H9 (cell line): ENCODE results near the gene MEX3C. TPM values are rescaled to one million over a fixed set of nuclear protein-coding genes. Genes with fewer than 3 reads are reported as not detected.
A peak's percentile ranks its signal among the peaks of the same experiment; 100 is the strongest.

Experiments
- DNase-seq: peaks from one replicate; pipeline ENCODE4 v3.0.0-alpha.2; 2017
- H2AFZ ChIP-seq: one replicate; pipeline ENCODE4 v1.6.1; 2013; ENCODE audit warnings: mild to moderate bottlenecking, low read length, control low read depth, moderate library complexity
- H2AK5ac ChIP-seq: 2 replicates; pipeline ENCODE4 v1.6.1; 2013; ENCODE audit warnings: low read length, control low read depth, mixed read lengths; ENCODE audit not compliant: insufficient read length
- H2BK120ac ChIP-seq: one replicate; pipeline ENCODE4 v1.6.1; 2013; ENCODE audit warnings: low read depth, mild to moderate bottlenecking, low read length, control low read depth, inconsistent platforms; ENCODE audit not compliant: poor library complexity, severe bottlenecking
- H2BK12ac ChIP-seq: 2 replicates; pipeline ENCODE4 v1.6.1; 2013; ENCODE audit warnings: low read length, control low read depth, mixed read lengths, low read depth; ENCODE audit not compliant: insufficient read length
- H2BK15ac ChIP-seq: 2 replicates; pipeline ENCODE4 v1.6.1; 2013; ENCODE audit warnings: low read depth, low read length, control low read depth
- H2BK20ac ChIP-seq: one replicate; pipeline ENCODE4 v1.6.1; 2013; ENCODE audit warnings: low read depth, mild to moderate bottlenecking, low read length, control low read depth, inconsistent platforms; ENCODE audit not compliant: poor library complexity, severe bottlenecking
- H2BK5ac ChIP-seq: 2 replicates; pipeline ENCODE4 v1.6.1; 2013; ENCODE audit warnings: low read length, control low read depth, mixed read lengths; ENCODE audit not compliant: insufficient read length
- H3K14ac ChIP-seq: 2 replicates; pipeline ENCODE4 v1.6.1; 2013; ENCODE audit warnings: low read length, control low read depth; ENCODE audit not compliant: insufficient read depth
- H3K18ac ChIP-seq: 2 replicates; pipeline ENCODE4 v1.6.1; 2013; ENCODE audit warnings: low read depth, mild to moderate bottlenecking, mixed read lengths, low read length, control low read depth; ENCODE audit not compliant: insufficient read length
- H3K23ac ChIP-seq: 2 replicates; pipeline ENCODE4 v1.6.1; 2013; ENCODE audit warnings: low read length, control low read depth, mixed read lengths, low read depth; ENCODE audit not compliant: insufficient read length
- H3K23me2 ChIP-seq: 2 replicates; pipeline ENCODE4 v1.6.1; 2013; ENCODE audit warnings: low read depth, mild to moderate bottlenecking, mixed read lengths, low read length, control low read depth; ENCODE audit not compliant: insufficient read length, poor library complexity, severe bottlenecking
- H3K27ac ChIP-seq: 2 replicates; pipeline ENCODE4 v1.5.1; 2013; ENCODE audit warnings: low read length, control low read depth, mixed read lengths, low read depth; ENCODE audit not compliant: insufficient read length
- H3K27me3 ChIP-seq: 2 replicates; pipeline ENCODE4 v1.6.1; 2013; ENCODE audit warnings: low read length, control low read depth, inconsistent platforms; ENCODE audit not compliant: insufficient read depth
- H3K4ac ChIP-seq: 2 replicates; pipeline ENCODE4 v1.6.1; 2013; ENCODE audit warnings: low read depth, mild to moderate bottlenecking, control low read depth, inconsistent platforms, low read length, moderate library complexity
- H3K4me1 ChIP-seq: 2 replicates; pipeline ENCODE4 v1.6.1; 2013; ENCODE audit warnings: low read length, control low read depth, inconsistent platforms; ENCODE audit not compliant: insufficient read depth
- H3K4me2 ChIP-seq: 2 replicates; pipeline ENCODE4 v1.6.1; 2013; ENCODE audit warnings: low read length, control low read depth, mixed read lengths; ENCODE audit not compliant: insufficient read length, insufficient read depth
- H3K56ac ChIP-seq: 2 replicates; pipeline ENCODE4 v1.6.1; 2013; ENCODE audit warnings: low read depth, mild to moderate bottlenecking, mixed read lengths, low read length, control low read depth; ENCODE audit not compliant: insufficient read length
- H3K79me1 ChIP-seq: 2 replicates; pipeline ENCODE4 v1.6.1; 2013; ENCODE audit warnings: low read depth, mild to moderate bottlenecking, moderate library complexity, low read length, control low read depth, inconsistent platforms; ENCODE audit not compliant: insufficient read depth, poor library complexity, severe bottlenecking
- H3K79me2 ChIP-seq: 2 replicates; pipeline ENCODE4 v1.6.1; 2013; ENCODE audit warnings: low read length, control low read depth, inconsistent platforms; ENCODE audit not compliant: insufficient read depth
- H3K9ac ChIP-seq: 2 replicates; pipeline ENCODE4 v1.6.1; 2013; ENCODE audit warnings: low read length, control low read depth, mixed read lengths; ENCODE audit not compliant: insufficient read length; ENCODE audit errors: extremely low read depth
- H3K9me3 ChIP-seq: one replicate; pipeline ENCODE4 v1.6.1; 2013; ENCODE audit warnings: low read depth, low read length, inconsistent platforms; ENCODE audit not compliant: control insufficient read depth
- H3T11ph ChIP-seq: one replicate; pipeline ENCODE4 v1.6.1; 2013; ENCODE audit warnings: mild to moderate bottlenecking, low read length, control low read depth, inconsistent platforms
- H4K20me1 ChIP-seq: one replicate; pipeline ENCODE4 v1.6.1; 2013; ENCODE audit not compliant: control insufficient read depth, insufficient read length, insufficient read depth
- H4K5ac ChIP-seq: 2 replicates; pipeline ENCODE4 v1.6.1; 2013; ENCODE audit warnings: low read depth, mild to moderate bottlenecking, mixed read lengths, low read length, control low read depth; ENCODE audit not compliant: insufficient read length
- H4K8ac ChIP-seq: replicated peaks from 2 replicates; pipeline ENCODE4 v1.6.1; 2013; ENCODE audit warnings: low read length, control low read depth, mixed read lengths, low read depth; ENCODE audit not compliant: insufficient read length
- H4K91ac ChIP-seq: 2 replicates; pipeline ENCODE4 v1.6.1; 2013; ENCODE audit warnings: low read depth, mild to moderate bottlenecking, moderate library complexity, mixed read lengths, low read length, control low read depth; ENCODE audit not compliant: insufficient read length
- H3K27ac Mint-ChIP-seq, 3 experiments: 2 replicates in 2 of 3; 3 replicates in 1 of 3; pipeline ENCODE4 v1.8.0; 2020 to 2021; ENCODE audit warnings: mixed read lengths in 3 of 3, mild to moderate bottlenecking in 1 of 3, moderate library complexity in 1 of 3
- H3K27me3 Mint-ChIP-seq: 2 replicates; pipeline ENCODE4 v1.8.0; 2021; ENCODE audit warnings: low read depth, mild to moderate bottlenecking, moderate library complexity, mixed read lengths
- H3K36me3 Mint-ChIP-seq, 3 experiments: 2 replicates in 2 of 3; 3 replicates in 1 of 3; pipeline ENCODE4 v1.8.0; 2020 to 2021; ENCODE audit warnings: low read depth in 3 of 3, mixed read lengths in 3 of 3; ENCODE audit not compliant: insufficient read depth in 1 of 3
- H3K4me1 Mint-ChIP-seq, 2 experiments: 2 replicates each; pipeline ENCODE4 v1.8.0; 2020; ENCODE audit warnings: mixed read lengths in 2 of 2
- H3K4me3 Mint-ChIP-seq, 2 experiments: 2 replicates in 1 of 2; 3 replicates in 1 of 2; pipeline ENCODE4 v1.8.0; 2020 to 2021; ENCODE audit warnings: mild to moderate bottlenecking in 2 of 2, mixed read lengths in 2 of 2, moderate library complexity in 1 of 2
- H3K9me3 Mint-ChIP-seq, 2 experiments: 2 replicates in 1 of 2; 3 replicates in 1 of 2; pipeline ENCODE4 v1.8.0; 2020; ENCODE audit warnings: mild to moderate bottlenecking in 2 of 2, mixed read lengths in 2 of 2, moderate library complexity in 1 of 2
- WGBS: extraction: QIAGEN DNeasy Blood & Tissue Kit; methylation state at CpG from one replicate; pipeline ENCODE4 v1.1.7; 2013; ENCODE audit warnings: missing lambda C conversion rate, low lambda C conversion rate, mixed read lengths; ENCODE audit not compliant: insufficient read length; ENCODE audit errors: extremely low coverage; 5-methylcytosine and 5-hydroxymethylcytosine counted together
- total RNA-seq: library from RNA; stranded (reverse); gene quantifications from 2 replicates; pipeline ENCODE4 v1.2.1, GENCODE V29; 2021
- TF ChIP-seq, protein P1 (sequence below): fragments of 200-600 bp; sonication (generic); conservative IDR thresholded peaks from 3 replicates; pipeline ENCODE4 v1.8.0; 2021; ENCODE audit warnings: antibody characterized with exemption, mild to moderate bottlenecking

MEX3C gene
- total RNA-seq, 1 experiment from 2014 or later = 98.1 TPM

DNA sequence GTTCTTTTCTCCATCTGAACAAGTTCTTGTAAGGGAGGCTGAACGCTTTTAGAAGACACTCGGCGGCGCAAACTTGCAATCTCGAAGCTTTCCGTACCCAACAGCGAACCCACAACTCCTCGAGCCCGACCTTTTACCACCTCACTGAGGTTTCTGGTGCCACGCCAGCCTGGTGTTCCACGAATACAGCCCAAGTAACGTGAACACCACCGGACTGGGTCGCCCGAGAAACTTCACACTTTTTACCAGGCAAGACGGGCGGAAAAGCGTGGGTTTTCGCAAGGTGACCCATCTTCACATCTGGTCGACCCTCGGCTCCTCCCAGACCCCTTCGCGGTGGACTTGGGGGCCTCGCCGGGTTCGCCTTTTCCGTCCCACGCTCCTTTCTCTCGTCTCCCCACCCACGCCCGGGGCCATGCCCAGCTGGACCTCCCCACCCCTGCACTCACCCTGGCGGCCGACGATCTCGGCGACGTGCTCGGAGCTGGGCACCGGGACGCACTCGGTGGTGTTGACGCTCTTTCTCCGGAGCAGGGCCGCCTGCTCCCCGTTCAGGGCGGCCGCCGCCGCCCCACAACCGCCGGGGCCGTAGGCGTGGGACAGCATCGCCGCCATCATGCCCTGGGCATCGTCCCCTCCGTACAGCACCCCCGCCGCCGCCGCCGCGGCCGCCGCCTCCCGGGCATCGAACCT, 1.2 kb downstream of the MEX3C start:
- peaks cover 48% of the 10 kb centered on the region for H3K79me2 ChIP-seq

More for the DNA sequence above, 1.2 kb downstream of the MEX3C start:
- no peaks in the 10 kb centered on the region; the same call in 1 of the 2 replicates for H3K27me3 Mint-ChIP-seq
- H2AFZ ChIP-seq = no peak overlapping the region
- H2BK5ac ChIP-seq = peak overlapping the region; percentile 88
- H3K4me1 Mint-ChIP-seq = peaks cover 33 to 38% of the 10 kb centered on the region in 2 experiments
- H4K20me1 ChIP-seq = no peaks in the 10 kb centered on the region
- no peak overlapping the region for H2BK12ac ChIP-seq
- peak overlapping the region; percentile 63 for H2BK120ac ChIP-seq
- H3K27ac ChIP-seq = no peak overlapping the region
- H3K14ac ChIP-seq = peak overlapping the region; percentile 97
- peak overlapping the region; percentile 98 to 99 for H3K4me3 Mint-ChIP-seq
- H2AK5ac ChIP-seq = no peak overlapping the region
- no peak overlapping the region for H4K91ac ChIP-seq
- peak overlapping the region; percentile 87 for H3K4me2 ChIP-seq
- H3K23me2 ChIP-seq = peaks cover 7% of the 10 kb centered on the region
- no peaks in the 10 kb centered on the region for H3K9me3 ChIP-seq
- peak overlapping the region; percentile 19 to 99 (median 95) for H3K27ac Mint-ChIP-seq
- H3T11ph ChIP-seq = no peak overlapping the region
- H3K9ac ChIP-seq = peak overlapping the region; percentile 100
- no peak for DNase-seq
- H3K4ac ChIP-seq = peak overlapping the region; percentile 39
- no peaks in the 10 kb centered on the region for H3K27me3 ChIP-seq
- H3K56ac ChIP-seq = no peak overlapping the region
- H2BK15ac ChIP-seq = no peak overlapping the region
- H3K23ac ChIP-seq = no peak overlapping the region
- no peak overlapping the region for H4K8ac ChIP-seq
- peaks cover 3% of the 10 kb centered on the region; the same call in 1 of the 2 replicates for H3K4me1 ChIP-seq
- H2BK20ac ChIP-seq = no peak overlapping the region
- peaks cover 2 to 3% of the 10 kb centered on the region in 2 experiments; a peak in 3 of 5 replicates for H3K9me3 Mint-ChIP-seq
- peak overlapping the region; percentile 91 for H3K18ac ChIP-seq
- peaks cover 9 to 21% (median 16%) of the 10 kb centered on the region in 3 experiments for H3K36me3 Mint-ChIP-seq
- peak overlapping the region; percentile 27 for H4K5ac ChIP-seq
- no peaks in the 10 kb centered on the region for H3K79me1 ChIP-seq
- no CpG with 5 or more reads among the region's 67 CpGs for WGBS
- TF ChIP-seq, protein P1, sequence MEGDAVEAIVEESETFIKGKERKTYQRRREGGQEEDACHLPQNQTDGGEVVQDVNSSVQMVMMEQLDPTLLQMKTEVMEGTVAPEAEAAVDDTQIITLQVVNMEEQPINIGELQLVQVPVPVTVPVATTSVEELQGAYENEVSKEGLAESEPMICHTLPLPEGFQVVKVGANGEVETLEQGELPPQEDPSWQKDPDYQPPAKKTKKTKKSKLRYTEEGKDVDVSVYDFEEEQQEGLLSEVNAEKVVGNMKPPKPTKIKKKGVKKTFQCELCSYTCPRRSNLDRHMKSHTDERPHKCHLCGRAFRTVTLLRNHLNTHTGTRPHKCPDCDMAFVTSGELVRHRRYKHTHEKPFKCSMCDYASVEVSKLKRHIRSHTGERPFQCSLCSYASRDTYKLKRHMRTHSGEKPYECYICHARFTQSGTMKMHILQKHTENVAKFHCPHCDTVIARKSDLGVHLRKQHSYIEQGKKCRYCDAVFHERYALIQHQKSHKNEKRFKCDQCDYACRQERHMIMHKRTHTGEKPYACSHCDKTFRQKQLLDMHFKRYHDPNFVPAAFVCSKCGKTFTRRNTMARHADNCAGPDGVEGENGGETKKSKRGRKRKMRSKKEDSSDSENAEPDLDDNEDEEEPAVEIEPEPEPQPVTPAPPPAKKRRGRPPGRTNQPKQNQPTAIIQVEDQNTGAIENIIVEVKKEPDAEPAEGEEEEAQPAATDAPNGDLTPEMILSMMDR = no peak
